ENCODE data around the gene TRIM56.
"Not testable (repeated sequence)": the region's sequence is repeated elsewhere in the genome, so short reads cannot be mapped to it uniquely, and the experiment has no call there.

Gene TRIM56, protein sequence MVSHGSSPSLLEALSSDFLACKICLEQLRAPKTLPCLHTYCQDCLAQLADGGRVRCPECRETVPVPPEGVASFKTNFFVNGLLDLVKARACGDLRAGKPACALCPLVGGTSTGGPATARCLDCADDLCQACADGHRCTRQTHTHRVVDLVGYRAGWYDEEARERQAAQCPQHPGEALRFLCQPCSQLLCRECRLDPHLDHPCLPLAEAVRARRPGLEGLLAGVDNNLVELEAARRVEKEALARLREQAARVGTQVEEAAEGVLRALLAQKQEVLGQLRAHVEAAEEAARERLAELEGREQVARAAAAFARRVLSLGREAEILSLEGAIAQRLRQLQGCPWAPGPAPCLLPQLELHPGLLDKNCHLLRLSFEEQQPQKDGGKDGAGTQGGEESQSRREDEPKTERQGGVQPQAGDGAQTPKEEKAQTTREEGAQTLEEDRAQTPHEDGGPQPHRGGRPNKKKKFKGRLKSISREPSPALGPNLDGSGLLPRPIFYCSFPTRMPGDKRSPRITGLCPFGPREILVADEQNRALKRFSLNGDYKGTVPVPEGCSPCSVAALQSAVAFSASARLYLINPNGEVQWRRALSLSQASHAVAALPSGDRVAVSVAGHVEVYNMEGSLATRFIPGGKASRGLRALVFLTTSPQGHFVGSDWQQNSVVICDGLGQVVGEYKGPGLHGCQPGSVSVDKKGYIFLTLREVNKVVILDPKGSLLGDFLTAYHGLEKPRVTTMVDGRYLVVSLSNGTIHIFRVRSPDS

DNA sequence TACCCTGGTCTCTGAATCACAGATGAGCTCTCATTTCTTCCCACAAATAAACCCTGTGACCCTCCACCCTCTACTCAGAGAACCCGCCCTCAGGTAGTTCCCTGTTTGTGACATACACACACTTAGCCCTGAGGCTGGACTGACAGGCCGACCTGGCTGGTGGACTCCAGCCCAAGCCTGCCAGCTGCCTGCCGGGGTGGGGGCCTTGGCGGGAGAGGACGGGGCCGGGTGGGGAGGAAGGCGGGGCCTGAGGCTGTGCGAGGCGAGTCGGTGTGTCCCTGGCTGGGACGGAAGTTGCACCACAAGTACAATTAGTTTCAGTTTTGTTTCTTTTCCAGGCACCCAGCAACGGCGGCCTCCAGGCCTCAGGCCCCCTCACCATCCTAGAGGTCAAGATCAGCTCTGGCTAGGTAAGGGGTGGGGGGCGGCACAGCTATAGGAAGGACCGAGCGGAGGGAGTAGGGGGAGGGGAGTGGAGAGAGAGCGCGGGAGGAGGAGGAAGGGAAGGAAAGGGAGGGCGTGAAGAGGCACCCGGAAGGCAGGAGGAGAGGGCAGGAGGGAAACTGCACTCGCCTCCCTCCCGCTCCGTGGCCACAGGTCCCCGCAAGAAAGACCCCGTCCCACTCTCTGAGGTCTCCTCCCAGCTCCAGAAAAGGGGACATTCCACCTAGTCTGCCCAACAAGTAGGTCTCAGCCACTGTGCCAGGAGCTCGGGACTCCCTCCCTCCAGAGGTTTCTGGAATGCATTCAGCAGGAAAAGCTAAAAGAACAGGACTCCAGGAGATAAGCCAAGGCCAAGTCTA lies at the start of gene TRIM56:
Gene TRIM56 (plus strand): TSS at position 320 of the 803 bp plus-strand sequence. CDS start 1,832 bp downstream, outside the sequence.
- peak; percentile 78 for DNase-seq

DNA sequence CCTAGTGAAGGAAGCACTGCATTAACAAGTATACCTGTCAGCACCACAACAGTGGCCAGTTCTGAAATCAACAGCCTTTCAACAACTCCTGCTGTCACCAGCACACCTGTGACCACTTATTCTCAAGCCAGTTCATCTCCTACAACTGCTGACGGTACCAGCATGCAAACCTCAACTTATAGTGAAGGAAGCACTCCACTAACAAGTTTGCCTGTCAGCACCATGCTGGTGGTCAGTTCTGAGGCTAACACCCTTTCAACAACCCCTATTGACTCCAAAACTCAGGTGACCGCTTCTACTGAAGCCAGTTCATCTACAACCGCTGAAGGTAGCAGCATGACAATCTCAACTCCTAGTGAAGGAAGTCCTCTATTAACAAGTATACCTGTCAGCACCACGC lies 49.3 kb upstream of the TRIM56 start:
- no peak for DNase-seq

DNA sequence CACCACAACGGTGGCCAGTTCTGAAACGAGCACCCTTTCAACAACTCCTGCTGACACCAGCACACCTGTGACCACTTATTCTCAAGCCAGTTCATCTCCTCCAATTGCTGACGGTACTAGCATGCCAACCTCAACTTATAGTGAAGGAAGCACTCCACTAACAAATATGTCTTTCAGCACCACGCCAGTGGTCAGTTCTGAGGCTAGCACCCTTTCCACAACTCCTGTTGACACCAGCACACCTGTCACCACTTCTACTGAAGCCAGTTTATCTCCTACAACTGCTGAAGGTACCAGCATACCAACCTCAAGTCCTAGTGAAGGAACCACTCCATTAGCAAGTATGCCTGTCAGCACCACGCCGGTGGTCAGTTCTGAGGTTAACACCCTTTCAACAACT lies 44.0 kb upstream of the TRIM56 start:
- DNase-seq: not testable (repeated sequence)

DNA sequence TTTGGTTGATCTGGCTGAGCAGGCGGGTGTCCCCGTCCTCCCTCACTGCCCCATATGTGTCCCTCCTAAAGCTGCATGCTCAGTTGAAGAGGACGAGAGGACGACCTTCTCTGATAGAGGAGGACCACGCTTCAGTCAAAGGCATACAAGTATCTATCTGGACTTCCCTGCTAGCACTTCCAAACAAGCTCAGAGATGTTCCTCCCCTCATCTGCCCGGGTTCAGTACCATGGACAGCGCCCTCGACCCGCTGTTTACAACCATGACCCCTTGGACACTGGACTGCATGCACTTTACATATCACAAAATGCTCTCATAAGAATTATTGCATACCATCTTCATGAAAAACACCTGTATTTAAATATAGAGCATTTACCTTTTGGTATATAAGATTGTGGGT lies 26.9 kb upstream of the TRIM56 start:
- no peak for DNase-seq

DNA sequence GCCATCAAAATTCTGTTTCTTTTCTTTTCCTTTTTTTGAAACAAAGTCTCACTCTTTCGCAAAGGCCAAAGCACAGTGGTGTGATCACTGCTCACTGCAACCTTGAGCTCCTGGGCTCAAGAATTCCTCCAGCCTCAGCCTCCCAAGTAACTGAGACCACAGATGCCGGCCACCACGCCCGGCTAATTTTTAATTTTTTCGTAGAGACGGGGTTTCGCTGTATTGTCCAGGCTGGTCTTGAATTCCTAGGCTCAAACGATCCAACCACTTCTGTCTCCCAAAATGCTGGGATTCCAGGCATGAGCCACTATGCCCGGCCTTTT lies 25.7 kb upstream of the TRIM56 start:
- no peak for DNase-seq

DNA sequence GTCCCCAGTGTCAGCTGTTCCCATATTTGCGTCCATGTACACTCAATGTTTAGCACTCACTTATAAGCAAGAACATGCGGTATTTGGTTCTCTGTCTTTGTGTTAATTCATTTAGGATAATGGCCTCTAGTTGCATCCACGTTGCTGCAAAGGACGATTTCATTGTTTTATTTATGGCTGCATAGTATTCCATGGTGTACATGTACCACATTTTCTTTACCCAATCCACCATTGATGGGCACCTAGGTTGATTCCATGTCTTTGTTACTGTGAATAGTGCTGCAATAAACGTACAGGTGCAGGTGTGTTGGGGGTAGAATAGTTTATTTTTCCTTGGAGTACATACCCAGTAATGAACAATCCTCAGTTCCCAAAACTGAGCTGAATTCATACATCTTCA lies 24.3 kb upstream of the TRIM56 start:
- DNase-seq: no peak

DNA sequence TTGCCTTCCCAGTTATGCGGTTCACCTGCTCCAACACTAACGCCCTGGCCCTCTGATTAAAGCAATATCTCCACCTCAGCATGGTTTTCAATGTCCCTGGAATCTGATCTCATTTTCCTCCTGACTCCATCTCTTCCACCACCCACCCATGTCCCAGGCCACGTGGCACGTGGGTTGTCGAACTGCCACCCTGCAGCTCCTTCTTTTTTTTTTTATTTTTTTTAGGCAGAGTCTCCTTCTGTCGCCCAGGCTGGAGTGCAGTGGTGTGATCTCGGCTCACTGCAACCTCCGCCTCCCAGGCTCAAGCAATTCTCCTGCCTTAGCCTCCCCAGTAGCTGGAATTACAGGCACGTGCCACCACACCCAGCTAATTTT lies 21.1 kb upstream of the TRIM56 start:
- DNase-seq: not testable (repeated sequence)

DNA sequence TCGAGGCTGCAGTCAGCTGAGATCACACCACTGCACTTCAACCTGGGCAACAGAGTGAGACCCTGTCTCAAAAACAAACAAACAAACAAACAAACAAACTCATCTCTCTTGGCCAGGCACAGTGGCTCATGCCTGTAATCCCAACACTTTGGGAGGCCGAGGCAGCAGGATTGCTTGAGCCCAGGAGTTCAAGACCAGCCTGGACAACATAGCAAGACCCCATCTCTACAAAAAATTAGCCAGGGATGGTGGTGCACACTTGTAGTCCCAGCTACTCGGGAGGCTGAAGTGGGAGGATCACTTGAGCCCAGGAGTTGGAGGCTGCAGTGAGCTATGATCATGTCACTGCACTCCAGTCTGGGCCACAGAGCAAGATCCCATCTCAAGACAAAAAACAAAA lies 20.1 kb upstream of the TRIM56 start:
- DNase-seq: not testable (repeated sequence)

DNA sequence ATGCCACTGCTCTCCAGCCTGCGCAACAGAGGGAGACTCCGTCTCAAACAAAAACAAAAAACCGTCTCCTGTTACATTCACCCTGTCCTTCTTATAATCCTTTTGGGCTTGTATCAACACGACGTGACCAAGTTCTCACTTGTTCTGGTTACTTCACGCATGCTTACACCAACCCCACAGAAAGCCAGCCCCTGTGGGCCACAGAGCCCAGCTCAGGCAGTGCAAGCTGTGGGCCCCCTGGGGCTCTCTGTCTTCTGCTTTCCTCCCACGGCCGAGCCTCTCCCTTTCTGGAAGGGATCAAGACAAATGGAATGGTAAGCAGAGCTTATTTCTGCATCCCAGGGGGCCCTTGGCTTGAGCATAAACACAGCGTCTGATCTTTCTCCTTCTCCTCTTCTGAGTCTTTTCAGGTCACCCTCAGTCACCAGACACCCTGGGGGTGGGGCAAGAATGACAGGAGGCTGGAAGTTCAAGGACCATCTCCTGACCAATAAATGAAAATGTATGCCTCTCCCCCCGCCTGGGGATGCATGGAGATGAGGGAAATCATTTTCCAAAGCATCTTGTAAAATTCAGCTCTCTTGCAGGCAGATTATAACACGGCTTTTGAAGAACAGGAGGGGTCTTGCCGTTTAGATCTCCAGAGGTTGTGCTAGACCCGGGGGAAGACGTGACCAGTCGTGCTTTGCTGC lies 19.0 kb upstream of the TRIM56 start:
- no peak for DNase-seq

DNA sequence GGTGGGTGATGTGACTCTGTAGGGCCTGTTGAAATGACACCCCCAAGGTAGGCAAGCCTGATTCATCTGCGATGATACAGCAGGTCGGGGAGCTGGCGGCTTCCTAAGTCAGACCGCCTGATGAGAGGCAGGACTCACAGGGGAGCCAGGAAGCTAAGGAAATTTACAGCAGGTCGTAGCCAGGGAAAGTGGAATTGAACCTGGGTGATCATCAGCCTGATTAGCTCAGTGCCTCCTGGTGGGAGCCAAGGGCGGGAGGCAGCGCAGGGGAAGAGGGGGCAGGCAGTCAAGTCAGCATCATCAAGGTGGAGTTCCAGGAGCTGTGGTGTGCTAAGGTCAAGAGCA lies 18.5 kb upstream of the TRIM56 start:
- DNase-seq: no peak

DNA sequence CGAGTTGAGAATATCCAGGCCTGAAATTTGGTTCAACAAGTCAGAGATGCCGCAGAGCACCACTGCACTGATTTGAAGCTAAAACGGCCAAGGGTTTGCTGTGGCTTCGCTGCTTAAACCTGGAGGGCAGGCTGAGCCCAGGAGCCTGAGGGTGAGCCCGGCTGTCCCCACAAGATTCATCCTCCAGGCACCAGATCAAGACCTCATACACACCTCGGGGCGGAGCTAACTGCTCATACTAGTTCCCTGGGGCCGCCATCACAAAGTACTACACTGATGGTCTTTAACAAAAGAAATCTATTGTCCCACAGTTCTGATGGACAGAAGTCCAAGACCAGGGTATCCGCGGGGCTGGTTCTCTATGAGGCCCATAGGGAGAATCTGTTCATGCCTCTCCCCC lies 16.9 kb upstream of the TRIM56 start:
- no peak for DNase-seq

DNA sequence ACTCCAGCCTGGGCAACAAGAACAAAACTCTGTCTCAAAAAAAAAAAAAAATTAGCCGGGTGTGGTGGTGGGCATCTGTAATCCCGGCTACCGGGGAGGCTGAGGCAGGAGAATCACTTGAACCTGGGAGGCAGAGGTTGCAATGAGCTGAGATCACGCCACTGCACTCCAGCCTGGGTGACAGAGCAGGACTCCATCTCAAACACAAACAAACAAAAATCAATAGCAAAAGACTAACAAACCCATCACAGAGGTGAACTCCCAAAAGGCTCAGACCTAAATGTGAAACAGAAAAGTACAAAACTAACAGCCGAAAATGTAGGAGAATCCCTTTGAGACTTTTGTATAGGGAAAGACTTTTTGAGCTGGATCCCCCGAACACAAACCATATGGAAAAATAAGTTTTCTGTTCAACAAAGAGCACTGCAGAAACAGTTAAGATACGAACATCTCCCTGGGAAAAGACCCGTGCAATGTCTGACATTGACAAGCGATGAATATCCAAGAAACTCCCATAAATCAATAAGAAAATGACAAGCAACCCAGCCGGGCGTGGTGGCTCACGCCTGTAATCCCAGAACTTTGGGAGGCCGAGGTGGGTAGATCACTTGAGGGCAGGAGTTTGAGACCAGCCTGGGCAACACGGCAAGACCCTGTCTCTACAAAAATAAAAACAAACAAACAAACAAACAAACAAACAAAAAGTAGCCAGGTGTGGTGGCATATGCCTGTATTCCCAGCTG lies 13.7 kb upstream of the TRIM56 start:
- not testable (repeated sequence) for DNase-seq

DNA sequence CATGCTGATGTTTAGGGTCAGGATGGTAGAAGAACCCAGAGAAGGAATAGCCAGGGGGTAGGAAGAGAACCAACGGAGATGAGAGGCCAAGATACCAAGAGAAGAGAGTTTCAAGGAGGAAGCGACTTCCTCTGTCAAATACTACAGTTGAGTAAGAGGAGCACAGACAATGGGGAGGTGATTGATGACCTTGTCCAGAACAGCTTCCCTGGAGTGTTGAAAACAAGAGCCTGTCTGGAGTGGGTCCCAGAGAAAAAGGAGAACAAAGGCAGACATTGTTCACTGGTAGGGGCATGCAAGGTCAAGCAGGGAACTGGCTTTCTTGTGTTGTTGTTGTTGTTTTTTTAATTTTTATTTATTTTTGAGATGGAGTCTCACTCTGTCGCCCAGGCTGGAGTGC lies 9.6 kb upstream of the TRIM56 start:
- DNase-seq: no peak

DNA sequence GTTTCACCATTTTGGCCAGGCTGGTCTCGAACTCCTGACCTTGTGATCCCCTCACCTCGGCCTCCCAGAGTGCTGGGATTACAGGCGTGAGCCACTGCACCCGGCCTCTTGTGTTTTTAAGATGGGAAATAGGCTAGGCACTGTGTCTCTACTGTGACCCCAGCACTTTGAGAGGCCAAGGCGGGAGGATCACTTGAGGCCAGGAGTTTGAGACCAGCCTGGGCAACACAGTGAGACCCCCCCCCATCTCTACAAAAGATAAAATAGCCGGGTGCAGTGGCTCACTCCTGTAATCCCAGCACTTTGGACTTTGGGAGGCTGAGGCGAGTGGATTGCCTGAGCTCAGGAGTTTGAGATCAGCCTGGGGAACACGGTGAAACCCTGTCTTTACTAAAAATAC lies 9.1 kb upstream of the TRIM56 start:
- not testable (repeated sequence) for DNase-seq

DNA sequence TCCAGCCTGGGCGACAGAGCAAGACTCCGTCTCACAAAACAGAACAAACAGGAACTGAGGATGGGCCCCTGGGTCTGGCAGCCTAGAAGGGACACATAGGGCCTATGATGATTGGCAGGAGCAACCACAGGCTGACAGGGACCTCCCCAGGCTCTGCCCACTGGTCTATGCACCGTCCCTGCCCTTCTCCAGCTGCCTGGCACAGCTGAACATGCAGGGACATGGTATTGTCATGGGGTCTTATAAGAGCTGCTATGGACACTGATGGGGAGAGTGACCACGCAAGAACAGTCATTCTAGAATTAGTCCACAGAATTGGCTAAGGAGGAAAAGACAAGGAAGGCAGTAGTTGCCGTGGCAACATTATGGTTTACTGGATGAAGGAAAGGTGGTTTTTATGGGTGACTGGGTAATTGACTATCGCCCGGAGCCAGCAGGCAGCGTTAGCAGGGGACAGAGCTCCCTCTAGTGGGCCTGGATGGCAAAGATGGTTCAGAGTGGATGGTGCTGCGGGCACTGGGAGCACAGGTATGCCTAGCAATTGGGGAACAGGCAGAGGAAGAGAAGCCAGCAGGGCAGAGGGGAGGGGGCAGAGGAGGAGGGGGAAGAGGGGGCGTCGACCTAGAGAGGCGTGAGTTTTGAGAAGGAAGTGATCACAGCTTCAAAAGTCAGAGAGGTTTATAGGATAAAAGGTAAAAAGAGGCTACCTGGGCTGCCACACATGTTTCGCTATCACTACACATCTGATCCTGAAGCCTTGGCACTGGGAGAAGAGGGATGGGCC lies 7.8 kb upstream of the TRIM56 start:
- peak; percentile 56 for DNase-seq

DNA sequence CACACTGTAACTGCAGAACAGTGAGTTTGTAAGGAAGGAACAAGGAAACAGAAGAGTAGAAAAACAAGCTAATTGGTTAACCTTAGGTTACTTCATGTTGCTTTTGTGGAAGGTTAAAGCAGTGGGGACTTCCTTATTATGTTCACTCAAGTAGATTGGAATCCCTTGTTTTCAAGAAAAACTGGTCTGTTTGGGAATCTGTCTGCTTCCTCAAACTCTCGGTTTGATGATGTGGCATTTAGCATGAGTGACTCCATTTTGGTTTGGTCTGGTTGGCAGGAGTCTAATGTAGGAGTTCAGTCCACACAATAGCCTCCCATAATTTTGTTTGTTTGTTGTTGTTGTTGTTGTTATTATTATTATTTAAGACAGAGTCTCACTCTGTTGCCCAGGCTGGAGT lies 3.8 kb upstream of the TRIM56 start:
- no peak for DNase-seq

DNA sequence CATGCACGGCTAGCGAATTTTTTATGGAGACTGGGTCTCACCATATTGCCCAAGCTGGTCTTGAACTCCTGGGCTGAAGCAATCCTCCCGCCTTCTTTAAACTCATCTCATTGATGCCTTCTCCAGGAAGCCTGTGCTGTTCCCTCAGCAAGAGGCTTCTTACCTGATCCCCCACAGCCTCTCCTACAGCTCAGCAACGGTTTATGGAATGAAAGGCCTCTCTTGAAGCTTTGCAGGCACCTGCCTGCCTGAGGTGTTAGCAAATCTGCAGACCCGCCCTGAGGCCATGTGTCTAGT lies 468 bp upstream of the TRIM56 start:
- DNase-seq: no peak

DNA sequence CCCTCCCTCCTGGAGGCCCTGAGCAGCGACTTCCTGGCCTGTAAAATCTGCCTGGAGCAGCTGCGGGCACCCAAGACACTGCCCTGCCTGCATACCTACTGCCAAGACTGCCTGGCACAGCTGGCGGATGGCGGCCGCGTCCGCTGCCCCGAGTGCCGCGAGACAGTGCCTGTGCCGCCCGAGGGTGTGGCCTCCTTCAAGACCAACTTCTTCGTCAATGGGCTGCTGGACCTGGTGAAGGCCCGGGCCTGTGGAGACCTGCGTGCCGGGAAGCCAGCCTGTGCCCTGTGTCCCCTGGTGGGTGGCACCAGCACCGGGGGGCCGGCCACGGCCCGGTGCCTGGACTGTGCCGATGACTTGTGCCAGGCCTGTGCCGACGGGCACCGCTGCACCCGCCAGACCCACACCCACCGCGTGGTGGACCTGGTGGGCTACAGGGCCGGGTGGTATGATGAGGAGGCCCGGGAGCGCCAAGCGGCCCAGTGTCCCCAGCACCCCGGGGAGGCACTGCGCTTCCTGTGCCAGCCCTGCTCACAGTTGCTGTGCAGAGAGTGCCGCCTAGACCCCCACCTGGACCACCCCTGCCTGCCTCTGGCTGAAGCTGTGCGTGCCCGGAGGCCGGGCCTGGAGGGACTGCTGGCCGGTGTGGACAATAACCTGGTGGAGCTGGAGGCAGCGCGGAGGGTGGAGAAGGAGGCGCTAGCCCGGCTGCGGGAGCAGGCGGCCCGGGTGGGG lies 2.2 kb downstream of the TRIM56 start:
- no peak for DNase-seq

DNA sequence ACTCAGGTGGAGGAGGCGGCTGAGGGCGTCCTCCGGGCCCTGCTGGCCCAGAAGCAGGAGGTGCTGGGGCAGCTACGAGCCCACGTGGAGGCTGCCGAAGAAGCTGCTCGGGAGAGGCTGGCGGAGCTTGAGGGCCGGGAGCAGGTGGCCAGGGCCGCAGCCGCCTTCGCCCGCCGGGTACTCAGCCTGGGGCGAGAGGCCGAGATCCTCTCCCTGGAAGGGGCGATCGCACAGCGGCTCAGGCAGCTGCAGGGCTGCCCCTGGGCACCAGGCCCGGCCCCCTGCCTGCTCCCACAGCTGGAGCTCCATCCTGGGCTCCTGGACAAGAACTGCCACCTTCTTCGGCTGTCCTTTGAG lies 2.8 kb downstream of the TRIM56 start:
- no peak for DNase-seq

DNA sequence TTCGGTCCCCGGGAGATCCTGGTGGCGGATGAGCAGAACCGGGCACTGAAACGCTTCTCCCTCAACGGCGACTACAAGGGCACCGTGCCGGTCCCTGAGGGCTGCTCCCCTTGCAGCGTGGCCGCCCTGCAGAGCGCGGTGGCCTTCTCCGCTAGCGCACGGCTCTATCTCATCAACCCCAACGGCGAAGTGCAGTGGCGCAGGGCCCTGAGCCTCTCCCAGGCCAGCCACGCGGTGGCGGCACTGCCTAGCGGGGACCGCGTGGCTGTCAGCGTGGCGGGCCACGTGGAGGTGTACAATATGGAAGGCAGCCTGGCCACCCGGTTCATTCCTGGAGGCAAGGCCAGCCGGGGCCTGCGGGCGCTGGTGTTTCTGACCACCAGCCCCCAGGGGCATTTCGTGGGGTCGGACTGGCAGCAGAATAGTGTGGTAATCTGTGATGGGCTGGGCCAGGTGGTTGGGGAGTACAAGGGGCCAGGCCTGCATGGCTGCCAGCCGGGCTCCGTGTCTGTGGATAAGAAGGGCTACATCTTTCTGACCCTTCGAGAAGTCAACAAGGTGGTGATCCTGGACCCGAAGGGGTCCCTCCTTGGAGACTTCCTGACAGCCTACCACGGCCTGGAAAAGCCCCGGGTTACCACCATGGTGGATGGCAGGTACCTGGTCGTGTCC lies 3.7 kb downstream of the TRIM56 start:
- no peak for DNase-seq

DNA sequence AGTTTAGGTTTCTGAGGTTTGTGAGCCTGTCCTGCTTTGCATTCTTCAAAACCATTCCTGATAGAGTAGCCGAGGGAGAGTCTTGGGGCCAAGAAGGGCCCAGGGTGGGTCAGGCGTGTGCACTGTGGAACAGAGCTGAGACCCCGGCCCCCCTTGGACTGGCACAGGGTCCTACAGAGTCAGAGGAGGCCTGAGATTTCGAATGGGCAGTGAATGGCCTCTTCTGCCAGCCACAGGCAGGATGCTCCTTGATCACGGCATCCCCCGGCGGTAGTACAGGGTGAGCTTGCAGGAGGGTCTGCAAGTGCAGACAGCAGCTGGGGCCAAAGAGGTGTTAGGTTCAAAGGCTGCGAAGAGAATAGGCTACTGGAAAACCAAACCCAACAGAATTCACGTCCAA lies 4.6 kb downstream of the TRIM56 start:
- no peak for DNase-seq
